ENCODE results near the gene INTS2. TPM values are rescaled to one million over a fixed set of nuclear protein-coding genes. Genes with fewer than 3 reads are reported as not detected.

INTS2 gene
- total and polyA plus RNA-seq, 4 donors = 2.4 to 18.5 (median 8.5) TPM

DNA sequence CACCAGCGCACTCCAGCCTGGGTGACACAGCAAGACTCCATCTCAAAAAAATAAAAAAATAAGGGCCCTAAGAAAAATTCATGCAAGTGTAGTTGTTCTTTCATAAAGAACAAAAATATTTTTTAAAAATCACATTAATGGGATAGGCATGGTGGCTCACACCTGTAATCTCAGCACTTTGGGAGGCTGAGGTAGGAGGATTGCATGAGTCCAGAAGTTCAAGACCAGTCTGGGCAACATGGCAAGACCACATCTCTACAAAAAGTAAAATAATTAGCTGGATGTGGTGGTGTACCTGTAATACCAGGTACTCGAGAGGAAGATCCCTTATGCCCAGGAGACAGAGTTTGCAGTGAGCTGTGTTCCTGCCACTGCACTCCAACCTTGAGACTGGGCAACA, 49.3 kb downstream of the INTS2 start:
- WGBS, 2 donors = 69 to 80% methylated on average over 2 of the region's 2 CpGs

DNA sequence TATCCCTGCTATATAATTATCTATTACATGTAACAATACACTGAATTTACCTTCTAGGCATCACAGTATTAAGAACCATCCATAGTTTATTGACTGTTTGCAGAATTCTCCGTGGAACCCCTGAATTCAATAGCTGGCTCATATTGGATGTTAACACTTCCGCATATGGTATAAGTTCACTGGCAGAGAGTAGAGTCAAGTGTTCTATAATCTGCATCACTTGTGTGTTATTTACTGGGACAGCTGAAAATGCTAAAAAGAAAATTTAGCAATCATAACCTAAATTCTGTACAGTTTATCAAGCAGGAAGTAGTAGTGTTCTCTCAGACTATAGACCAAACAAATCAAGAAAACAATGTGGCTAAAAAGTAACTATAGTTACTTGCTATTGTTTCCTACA, 49.9 kb downstream of the INTS2 start:
- Histone ChIP-seq H3K9ac (ENCODE audit: insufficient read depth in 1 of 2, low read length in 2 of 2) (no peak overlapping the region), H3K4me3 (no peak overlapping the region), H3K27ac (ENCODE audit: low read depth in 1 of 2, low read length in 1 of 2) (no peak overlapping the region), H3K9me3 (ENCODE audit: control insufficient read depth in 4 of 4, insufficient read depth in 3 of 4, low read length in 3 of 4) (no peaks in the 10 kb centered on the region), H3K36me3 (ENCODE audit: control insufficient read depth in 4 of 4, insufficient read depth in 4 of 4, low read length in 4 of 4) (peaks cover 0 to 12% (median 6%) of the 10 kb centered on the region in 4 donors), H3K4me1 (ENCODE audit: control insufficient read depth in 5 of 5, insufficient read depth in 5 of 5, low read length in 5 of 5) (no peaks in the 10 kb centered on the region), H3K27me3 (ENCODE audit: control insufficient read depth in 3 of 3, insufficient read depth in 3 of 3, low read length in 2 of 3) (no peaks in the 10 kb centered on the region)
- WGBS, 2 donors = 97% methylated on average over 2 of the region's 2 CpGs
- DNase-seq (no peak), ATAC-seq (ENCODE audit: insufficient read depth, low FRiP score) (no peak)
- TF ChIP-seq, protein P1, sequence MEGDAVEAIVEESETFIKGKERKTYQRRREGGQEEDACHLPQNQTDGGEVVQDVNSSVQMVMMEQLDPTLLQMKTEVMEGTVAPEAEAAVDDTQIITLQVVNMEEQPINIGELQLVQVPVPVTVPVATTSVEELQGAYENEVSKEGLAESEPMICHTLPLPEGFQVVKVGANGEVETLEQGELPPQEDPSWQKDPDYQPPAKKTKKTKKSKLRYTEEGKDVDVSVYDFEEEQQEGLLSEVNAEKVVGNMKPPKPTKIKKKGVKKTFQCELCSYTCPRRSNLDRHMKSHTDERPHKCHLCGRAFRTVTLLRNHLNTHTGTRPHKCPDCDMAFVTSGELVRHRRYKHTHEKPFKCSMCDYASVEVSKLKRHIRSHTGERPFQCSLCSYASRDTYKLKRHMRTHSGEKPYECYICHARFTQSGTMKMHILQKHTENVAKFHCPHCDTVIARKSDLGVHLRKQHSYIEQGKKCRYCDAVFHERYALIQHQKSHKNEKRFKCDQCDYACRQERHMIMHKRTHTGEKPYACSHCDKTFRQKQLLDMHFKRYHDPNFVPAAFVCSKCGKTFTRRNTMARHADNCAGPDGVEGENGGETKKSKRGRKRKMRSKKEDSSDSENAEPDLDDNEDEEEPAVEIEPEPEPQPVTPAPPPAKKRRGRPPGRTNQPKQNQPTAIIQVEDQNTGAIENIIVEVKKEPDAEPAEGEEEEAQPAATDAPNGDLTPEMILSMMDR (IDR thresholded peaks at IDR 0.05; ENCODE audit: control extremely low read depth, extremely low read depth) = no peak

More for the DNA sequence above, 49.3 kb downstream of the INTS2 start:
- no peaks in the 10 kb centered on the region for H3K4me1 ChIP-seq (ENCODE audit: control insufficient read depth in 5 of 5, insufficient read depth in 5 of 5, low read length in 5 of 5)
- H3K36me3 ChIP-seq (ENCODE audit: control insufficient read depth in 4 of 4, insufficient read depth in 4 of 4, low read length in 4 of 4) = peaks cover 0 to 12% (median 6%) of the 10 kb centered on the region in 4 donors
- no peak overlapping the region for H3K9ac ChIP-seq (ENCODE audit: insufficient read depth in 1 of 2, low read length in 2 of 2)
- no peaks in the 10 kb centered on the region for H3K9me3 ChIP-seq (ENCODE audit: control insufficient read depth in 4 of 4, insufficient read depth in 3 of 4, low read length in 3 of 4)
- no peaks in the 10 kb centered on the region for H3K27me3 ChIP-seq (ENCODE audit: control insufficient read depth in 3 of 3, insufficient read depth in 3 of 3, low read length in 2 of 3)
- DNase-seq (no peak), ATAC-seq (ENCODE audit: insufficient read depth, low FRiP score) (no peak)
- TF ChIP-seq, protein P1 (IDR thresholded peaks at IDR 0.05; ENCODE audit: control extremely low read depth, extremely low read depth) = no peak
- no peak overlapping the region for H3K27ac ChIP-seq (ENCODE audit: low read depth in 1 of 2, low read length in 1 of 2)
- no peak overlapping the region for H3K4me3 ChIP-seq

DNA sequence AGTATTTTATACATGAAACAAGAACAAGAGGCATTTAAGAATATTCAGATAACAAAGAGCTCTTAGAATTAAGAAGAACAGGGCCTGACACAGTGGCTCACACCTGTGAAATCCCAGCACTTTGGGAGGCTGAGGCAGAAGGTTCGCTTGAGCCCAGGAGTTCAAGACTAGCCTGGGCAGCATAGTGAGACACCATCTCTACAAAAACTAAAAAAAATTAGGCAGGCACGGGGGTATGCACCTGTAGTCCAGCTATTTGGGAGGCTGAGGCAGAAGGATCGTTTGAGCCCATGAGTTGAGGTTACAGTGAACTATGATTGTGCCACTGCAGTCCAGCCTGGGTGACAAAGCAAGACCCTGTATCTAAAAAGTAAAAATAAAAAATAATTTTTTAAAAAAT, 52.0 kb downstream of the INTS2 start:
- no peaks in the 10 kb centered on the region for H3K9me3 ChIP-seq (ENCODE audit: control insufficient read depth in 4 of 4, insufficient read depth in 3 of 4, low read length in 3 of 4)
- TF ChIP-seq, protein P1 (IDR thresholded peaks at IDR 0.05; ENCODE audit: control extremely low read depth, extremely low read depth) = no peak
- no peak for ATAC-seq (ENCODE audit: insufficient read depth, low FRiP score)
- H3K27me3 ChIP-seq (ENCODE audit: control insufficient read depth in 3 of 3, insufficient read depth in 3 of 3, low read length in 2 of 3) = no peaks in the 10 kb centered on the region
- no peak overlapping the region for H3K27ac ChIP-seq (ENCODE audit: low read depth in 1 of 2, low read length in 1 of 2)
- DNase-seq = no peak
- no peaks in the 10 kb centered on the region for H3K4me1 ChIP-seq (ENCODE audit: control insufficient read depth in 5 of 5, insufficient read depth in 5 of 5, low read length in 5 of 5)
- WGBS, 2 donors = 91 to 92% methylated on average over 3 of the region's 3 CpGs
- no peak overlapping the region for H3K4me3 ChIP-seq
- H3K36me3 ChIP-seq (ENCODE audit: control insufficient read depth in 4 of 4, insufficient read depth in 4 of 4, low read length in 4 of 4) = peaks cover 1 to 19% (median 10%) of the 10 kb centered on the region in 4 donors
- H3K9ac ChIP-seq (ENCODE audit: insufficient read depth in 1 of 2, low read length in 2 of 2) = no peak overlapping the region

DNA sequence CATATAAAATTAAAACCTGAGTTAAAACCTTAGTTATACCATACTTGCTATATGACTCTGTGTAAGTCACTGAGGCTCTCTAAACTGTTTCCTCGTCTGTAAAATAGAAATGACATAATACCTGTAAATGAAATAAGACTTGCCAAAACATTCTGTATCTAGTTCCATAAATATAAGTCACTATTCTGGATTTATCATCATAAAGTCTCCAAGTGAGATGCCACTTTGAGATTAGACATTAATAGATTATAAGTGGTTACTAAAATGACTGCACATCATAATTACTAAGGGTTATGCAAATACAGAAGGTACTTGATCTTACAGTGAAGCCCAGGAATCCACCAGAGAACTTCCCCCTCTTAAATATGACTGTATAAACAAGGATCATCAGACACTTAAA, 52.5 kb downstream of the INTS2 start:
- H3K27ac ChIP-seq (ENCODE audit: low read depth in 1 of 2, low read length in 1 of 2) = no peak overlapping the region
- ATAC-seq (ENCODE audit: insufficient read depth, low FRiP score) = no peak
- no peaks in the 10 kb centered on the region for H3K9me3 ChIP-seq (ENCODE audit: control insufficient read depth in 4 of 4, insufficient read depth in 3 of 4, low read length in 3 of 4)
- WGBS, 2 donors = 42 to 58% methylated on average over 1 of the region's 1 CpG
- TF ChIP-seq, protein P1 (IDR thresholded peaks at IDR 0.05; ENCODE audit: control extremely low read depth, extremely low read depth) = no peak
- H3K4me3 ChIP-seq = no peak overlapping the region
- no peak for DNase-seq
- H3K36me3 ChIP-seq (ENCODE audit: control insufficient read depth in 4 of 4, insufficient read depth in 4 of 4, low read length in 4 of 4) = peaks cover 3 to 21% (median 13%) of the 10 kb centered on the region in 4 donors
- no peaks in the 10 kb centered on the region for H3K4me1 ChIP-seq (ENCODE audit: control insufficient read depth in 5 of 5, insufficient read depth in 5 of 5, low read length in 5 of 5)
- H3K9ac ChIP-seq (ENCODE audit: insufficient read depth in 1 of 2, low read length in 2 of 2) = no peak overlapping the region
- no peaks in the 10 kb centered on the region for H3K27me3 ChIP-seq (ENCODE audit: control insufficient read depth in 3 of 3, insufficient read depth in 3 of 3, low read length in 2 of 3)

Data from lung (tissue), 12 donors.